Natural killer cell (primary cell): ENCODE measurements around the gene SLC39A7. TPM values are rescaled to one million over a fixed set of nuclear protein-coding genes. Genes with fewer than 3 reads are reported as not detected.

Experiments used
- ATAC-seq, 3 donors: fragments of 150-1000 bp in 2 of 3; fragments of 200-7000 bp in 1 of 3; cut with Tn5 transposase; 1 replicate in 1 of 3; 2 replicates in 2 of 3; pipeline ENCODE4 v1.10.0; 2021; ENCODE audit warnings: mild to moderate bottlenecking in 2 of 3, moderate library complexity in 2 of 3
- DNase-seq, 2 donors: peaks; one replicate each; pipeline versions ENCODE4 v3.0.0 to v3.0.0-alpha.2; 2013 to 2021; ENCODE audit warnings: mixed read lengths in 1 of 2
- H3K27ac ChIP-seq: one replicate; pipeline ENCODE4 v1.5.1; 2013; ENCODE audit warnings: mild to moderate bottlenecking, low read length
- H3K27me3 ChIP-seq: one replicate; pipeline ENCODE4 v1.6.1; 2013; ENCODE audit warnings: low read length; ENCODE audit not compliant: control insufficient read depth, insufficient read depth
- H3K36me3 ChIP-seq: one replicate; pipeline ENCODE4 v1.6.1; 2013; ENCODE audit warnings: low read length; ENCODE audit not compliant: control insufficient read depth, insufficient read depth
- H3K4me1 ChIP-seq: one replicate; pipeline ENCODE4 v1.6.1; 2013; ENCODE audit warnings: low read length; ENCODE audit not compliant: control insufficient read depth, insufficient read depth
- H3K4me3 ChIP-seq: one replicate; pipeline ENCODE4 v1.5.1; 2013; ENCODE audit warnings: low read length
- H3K9me3 ChIP-seq: one replicate; pipeline ENCODE4 v1.6.1; 2013; ENCODE audit warnings: low read length; ENCODE audit not compliant: control insufficient read depth, insufficient read depth
- H3K27ac Mint-ChIP-seq, 2 donors: one replicate each; pipeline ENCODE4 v1.8.0; 2022; ENCODE audit warnings: mild to moderate bottlenecking in 2 of 2, mixed read lengths in 2 of 2, moderate library complexity in 1 of 2
- H3K27me3 Mint-ChIP-seq, 2 donors: one replicate each; pipeline ENCODE4 v1.8.0; 2022; ENCODE audit warnings: low read depth in 2 of 2, mixed read lengths in 2 of 2
- H3K36me3 Mint-ChIP-seq: one replicate; pipeline ENCODE4 v1.8.0; 2022; ENCODE audit warnings: mixed read lengths
- H3K4me1 Mint-ChIP-seq, 2 donors: one replicate each; pipeline ENCODE4 v1.8.0; 2022; ENCODE audit warnings: mixed read lengths in 2 of 2
- H3K4me3 Mint-ChIP-seq: one replicate; pipeline ENCODE4 v1.8.0; 2022; ENCODE audit warnings: mild to moderate bottlenecking, moderate library complexity, mixed read lengths
- H3K9me3 Mint-ChIP-seq, 2 donors: one replicate each; pipeline ENCODE4 v1.8.0; 2022; ENCODE audit warnings: mixed read lengths in 2 of 2
- WGBS: methylation state at CpG from one replicate; pipeline ENCODE4 v1.1.7; 2013; ENCODE audit warnings: missing lambda C conversion rate; ENCODE audit not compliant: insufficient coverage; 5-methylcytosine and 5-hydroxymethylcytosine counted together
- intact Hi-C: fragments of 100-400 bp; cut with micrococcal nuclease; formaldehyde crosslinking; loops from one replicate; pipeline ENCODE4 v1.14.2; 2022
- total RNA-seq, 4 donors: library from RNA; stranded (reverse); fragments of 120-200 nt in 1 of 4; gene quantifications; one replicate each; pipeline versions ENCODE4 v1.2.3 to v1.2.4, GENCODE V29; 2013 to 2022
- TF ChIP-seq, protein P1 (sequence below): fragments of 200-600 bp; IDR thresholded peaks from one replicate; pipeline ENCODE4 v1.8.0; 2022; ENCODE audit warnings: antibody characterized with exemption

The SLC39A7 gene
- total RNA-seq, 3 donors from 2014 or later (not counting 1 experiment from before 2014, with no cell fraction given) = 38.9 to 45.7 (median 45.6) TPM

DNA sequence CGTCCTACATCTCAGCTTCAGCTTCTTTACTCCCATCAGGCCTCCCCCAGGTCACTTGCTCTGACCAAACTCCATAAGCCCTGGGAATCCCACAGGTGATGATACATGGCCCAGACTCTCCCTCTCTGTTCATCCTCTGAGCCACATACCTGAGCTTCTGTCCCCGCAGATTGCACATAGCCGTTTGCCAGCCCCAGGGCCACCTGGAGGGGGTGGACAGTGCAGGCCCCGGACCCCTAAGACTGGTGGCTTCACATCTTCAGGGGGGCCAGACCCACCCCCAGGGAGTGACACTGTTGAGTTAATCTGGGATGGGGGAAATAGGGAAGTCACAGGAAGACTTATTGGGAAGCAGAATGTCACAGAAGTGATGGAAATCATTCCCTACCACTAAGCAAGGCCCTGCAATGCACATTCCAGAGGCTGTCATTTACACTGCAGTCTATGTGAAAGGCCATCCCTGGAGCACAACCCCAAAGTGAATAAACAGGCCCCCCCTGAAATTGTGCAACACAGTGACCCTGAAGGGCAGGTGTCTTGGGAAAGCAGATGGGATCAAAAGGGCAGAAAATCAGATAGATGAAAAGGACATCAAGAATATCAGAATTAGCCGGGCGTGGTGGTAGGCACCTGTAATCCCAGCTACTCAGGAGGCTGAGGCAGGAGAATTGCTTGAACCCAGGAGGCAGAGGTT, 2.4 kb upstream of the SLC39A7 start:
- peak overlapping the region; percentile 76 for H3K4me3 Mint-ChIP-seq
- peaks cover 54 to 76% of the 10 kb centered on the region in 2 donors for H3K4me1 Mint-ChIP-seq
- WGBS = 89% methylated on average over 4 of the region's 6 CpGs
- intact Hi-C loops = no loop called here
- no peaks in the 10 kb centered on the region for H3K9me3 Mint-ChIP-seq
- TF ChIP-seq, protein P1, sequence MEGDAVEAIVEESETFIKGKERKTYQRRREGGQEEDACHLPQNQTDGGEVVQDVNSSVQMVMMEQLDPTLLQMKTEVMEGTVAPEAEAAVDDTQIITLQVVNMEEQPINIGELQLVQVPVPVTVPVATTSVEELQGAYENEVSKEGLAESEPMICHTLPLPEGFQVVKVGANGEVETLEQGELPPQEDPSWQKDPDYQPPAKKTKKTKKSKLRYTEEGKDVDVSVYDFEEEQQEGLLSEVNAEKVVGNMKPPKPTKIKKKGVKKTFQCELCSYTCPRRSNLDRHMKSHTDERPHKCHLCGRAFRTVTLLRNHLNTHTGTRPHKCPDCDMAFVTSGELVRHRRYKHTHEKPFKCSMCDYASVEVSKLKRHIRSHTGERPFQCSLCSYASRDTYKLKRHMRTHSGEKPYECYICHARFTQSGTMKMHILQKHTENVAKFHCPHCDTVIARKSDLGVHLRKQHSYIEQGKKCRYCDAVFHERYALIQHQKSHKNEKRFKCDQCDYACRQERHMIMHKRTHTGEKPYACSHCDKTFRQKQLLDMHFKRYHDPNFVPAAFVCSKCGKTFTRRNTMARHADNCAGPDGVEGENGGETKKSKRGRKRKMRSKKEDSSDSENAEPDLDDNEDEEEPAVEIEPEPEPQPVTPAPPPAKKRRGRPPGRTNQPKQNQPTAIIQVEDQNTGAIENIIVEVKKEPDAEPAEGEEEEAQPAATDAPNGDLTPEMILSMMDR = no peak
- no peak for DNase-seq
- Histone ChIP-seq H3K36me3 (peaks cover 53% of the 10 kb centered on the region), H3K27me3 (no peaks in the 10 kb centered on the region), H3K9me3 (no peaks in the 10 kb centered on the region), H3K4me3 (no peak overlapping the region), H3K27ac (no peak overlapping the region), H3K4me1 (peaks cover 30% of the 10 kb centered on the region)
- H3K27ac Mint-ChIP-seq = peak overlapping the region; percentile 98
- no peaks in the 10 kb centered on the region for H3K27me3 Mint-ChIP-seq
- ATAC-seq = no peak
- H3K36me3 Mint-ChIP-seq = peaks cover 28% of the 10 kb centered on the region

GRCh38 chr6:33198853-33199436, 1.7 kb upstream of the SLC39A7 start:
- peaks cover 61 to 78% of the 10 kb centered on the region in 2 donors for H3K4me1 Mint-ChIP-seq
- intact Hi-C loops = no loop called here
- H3K9me3 Mint-ChIP-seq = no peaks in the 10 kb centered on the region
- TF ChIP-seq, protein P1 = no peak
- Histone ChIP-seq H3K27ac (peak overlapping the region; percentile 99), H3K4me1 (peaks cover 29% of the 10 kb centered on the region), H3K36me3 (peaks cover 59% of the 10 kb centered on the region), H3K4me3 (no peak overlapping the region), H3K27me3 (no peaks in the 10 kb centered on the region), H3K9me3 (no peaks in the 10 kb centered on the region)
- H3K36me3 Mint-ChIP-seq = peaks cover 30% of the 10 kb centered on the region
- WGBS = 53% methylated on average over 3 of the region's 3 CpGs
- peak overlapping the region; percentile 98 for H3K27ac Mint-ChIP-seq
- DNase-seq = no peak
- H3K4me3 Mint-ChIP-seq = peak overlapping the region; percentile 89
- ATAC-seq = no peak
- no peaks in the 10 kb centered on the region for H3K27me3 Mint-ChIP-seq

- 1% methylated on average over 25 of the region's 26 CpGs for WGBS
- Mint-ChIP-seq H3K27ac (peak overlapping the region; percentile 98), H3K27me3 (no peaks in the 10 kb centered on the region), H3K4me1 (peaks cover 66 to 85% of the 10 kb centered on the region in 2 donors), H3K4me3 (peak overlapping the region; percentile 89), H3K36me3 (peaks cover 30% of the 10 kb centered on the region), H3K9me3 (no peaks in the 10 kb centered on the region)
- H3K27me3 ChIP-seq = no peaks in the 10 kb centered on the region
- ATAC-seq = peak; percentile 21 to 48 (median 24)
- peaks cover 37% of the 10 kb centered on the region for H3K4me1 ChIP-seq
- H3K9me3 ChIP-seq = no peaks in the 10 kb centered on the region
- H3K36me3 ChIP-seq = peaks cover 53% of the 10 kb centered on the region
- H3K4me3 ChIP-seq = peak overlapping the region; percentile 99
- DNase-seq = peak in 1 of 2 donors; percentile 77
- peak overlapping the region; percentile 99 for H3K27ac ChIP-seq
- TF ChIP-seq, protein P1 = no peak
- intact Hi-C loops = loop anchor here (1.0 to 5.0 kb wide), 4 partner anchors 50 to 347 kb away; partner anchors contain the start of genes PHF1, PSMB9, RGL2 and TAP1
Measured at GRCh38 chr6:33199687-33200218, 914 bp upstream of the SLC39A7 start.
